GM13977 (cell line): ENCODE results near the gene ITPRID2.

Experiments
- DNase-seq: peaks from one replicate; pipeline ENCODE4 v3.0.0; 2012; ENCODE audit warnings: low spot score
- CTCF ChIP-seq: IDR thresholded peaks from 2 replicates; pipeline ENCODE4 v1.5.1; 2012; ENCODE audit warnings: mild to moderate bottlenecking, control low read depth; ENCODE audit not compliant: insufficient read depth; ENCODE audit errors: extremely low read depth, missing control alignments
- in situ Hi-C: fragments of 300-500 bp; cut with MboI; formaldehyde crosslinking; loops from one replicate; pipeline ENCODE4 v1.12.0; 2022; ENCODE audit warnings: low sequenced_read_pairs, low pct_unique_long_range_greater_than_20kb, mixed read lengths, inconsistent platforms; ENCODE audit not compliant: unreplicated experiment

The ITPRID2 gene

GRCh38 chr2:181877181-181877664 is 14.3 kb upstream of the ITPRID2 start:
- TF ChIP-seq CTCF: no peak
- DNase-seq: no peak
- in situ Hi-C loops: no loop called here

- DNase-seq: no peak
- in situ Hi-C loops: no loop called here
- no peak for TF ChIP-seq CTCF
These were observed 13.1 kb upstream of the ITPRID2 start for GRCh38 chr2:181878448-181878847.

GRCh38 chr2:181879295-181879694 is 12.2 kb upstream of the ITPRID2 start:
- no peak for DNase-seq
- TF ChIP-seq CTCF: no peak
- in situ Hi-C loops: no loop called here

GRCh38 chr2:181882246-181883020 is 9.1 kb upstream of the ITPRID2 start:
- no peak for DNase-seq
- TF ChIP-seq CTCF: no peak
- in situ Hi-C loops: no loop called here

GRCh38 chr2:181884601-181885000 is 6.9 kb upstream of the ITPRID2 start:
- in situ Hi-C loops: no loop called here
- no peak for DNase-seq
- no peak for TF ChIP-seq CTCF

- DNase-seq: no peak
- in situ Hi-C loops: no loop called here
- no peak for TF ChIP-seq CTCF
These were observed 6.4 kb upstream of the ITPRID2 start for GRCh38 chr2:181885096-181885495.
